GM10847 (cell line): ENCODE data around the gene SEC24D.

Source experiments
- POLR2A ChIP-seq: IDR thresholded peaks from 2 replicates; pipeline ENCODE4 v1.6.1; 2011; ENCODE audit not compliant: insufficient read length; ENCODE audit errors: extremely low read depth

Gene SEC24D

GRCh38 chr4:118849867-118850487, 14.1 kb upstream of the SEC24D start:
- TF ChIP-seq POLR2A: no peak

- no peak for TF ChIP-seq POLR2A
Measured at GRCh38 chr4:118848901-118849300, 13.0 kb upstream of the SEC24D start.

- TF ChIP-seq POLR2A: no peak
Measured at GRCh38 chr4:118848242-118848641, 12.3 kb upstream of the SEC24D start.

- no peak for TF ChIP-seq POLR2A
Measured at GRCh38 chr4:118846979-118847378, 11.1 kb upstream of the SEC24D start.

- no peak for TF ChIP-seq POLR2A
Measured at GRCh38 chr4:118845552-118846050, 9.7 kb upstream of the SEC24D start.

GRCh38 chr4:118843237-118843636, 7.3 kb upstream of the SEC24D start:
- TF ChIP-seq POLR2A: no peak

- TF ChIP-seq POLR2A: no peak
Measured at GRCh38 chr4:118842055-118842454, 6.1 kb upstream of the SEC24D start.

- no peak for TF ChIP-seq POLR2A
Measured at GRCh38 chr4:118839221-118839927, 3.4 kb upstream of the SEC24D start.

GRCh38 chr4:118837121-118837507, 1.2 kb upstream of the SEC24D start:
- no peak for TF ChIP-seq POLR2A

GRCh38 chr4:118836301-118837120, 585 bp upstream of the SEC24D start:
- TF ChIP-seq POLR2A: no peak

- no peak for TF ChIP-seq POLR2A
Measured at GRCh38 chr4:118834960-118835569, 861 bp downstream of the SEC24D start.

GRCh38 chr4:118834070-118834469, 1.9 kb downstream of the SEC24D start:
- no peak for TF ChIP-seq POLR2A

GRCh38 chr4:118833192-118833820, 2.6 kb downstream of the SEC24D start:
- TF ChIP-seq POLR2A: no peak

- no peak for TF ChIP-seq POLR2A
Measured at GRCh38 chr4:118829107-118829506, 6.8 kb downstream of the SEC24D start.
